Heart left ventricle (tissue), 16 donors: Measurements from ENCODE around the gene JMY. TPM values are rescaled to one million over a fixed set of nuclear protein-coding genes. Genes with fewer than 3 reads are reported as not detected.

Source experiments
- ATAC-seq, 4 donors: fragments of 200-7000 bp; cut with Tn5 transposase; one replicate each; pipeline ENCODE4 v1.9.1; 2020 to 2022; ENCODE audit warnings: moderate library complexity in 4 of 4, mild to moderate bottlenecking in 3 of 4, moderate number of reproducible peaks in 1 of 4
- DNase-seq, 5 donors: peaks; one replicate each; pipeline ENCODE4 v3.0.0-alpha.2; 2020
- H3K27ac ChIP-seq, 12 donors: fragments of 200-600 bp; sonication (generic) in 4 of 12; one replicate each; pipeline versions ENCODE4 v1.5.0 to v1.8.0; 2016 to 2022; ENCODE audit warnings: mild to moderate bottlenecking in 2 of 12
- H3K27me3 ChIP-seq, 9 donors: fragments of 200-600 bp; sonication (generic) in 2 of 9; one replicate each; pipeline versions ENCODE4 v1.5.1 to v1.8.0; 2016 to 2022; ENCODE audit warnings: mild to moderate bottlenecking in 3 of 9
- H3K36me3 ChIP-seq, 9 donors: fragments of 200-600 bp; sonication (generic) in 2 of 9; one replicate each; pipeline versions ENCODE4 v1.5.0 to v1.8.0; 2018 to 2022; ENCODE audit warnings: mild to moderate bottlenecking in 2 of 9
- H3K4me1 ChIP-seq, 12 donors: fragments of 200-600 bp; sonication (generic) in 4 of 12; one replicate each; pipeline versions ENCODE4 v1.5.0 to v1.8.0; 2016 to 2022; ENCODE audit warnings: mild to moderate bottlenecking in 3 of 12
- H3K4me3 ChIP-seq, 12 donors: fragments of 200-600 bp; sonication (generic) in 4 of 12; one replicate each; pipeline versions ENCODE4 v1.5.0 to v1.8.0; 2017 to 2022; ENCODE audit warnings: mild to moderate bottlenecking in 9 of 12, moderate library complexity in 4 of 12
- H3K9me3 ChIP-seq, 12 donors: fragments of 200-600 bp; sonication (generic) in 4 of 12; one replicate each; pipeline versions ENCODE4 v1.5.0 to v1.8.0; 2016 to 2022; ENCODE audit warnings: mild to moderate bottlenecking in 1 of 12
- POLR2A ChIP-seq, 2 donors: fragments of 450-650 bp; IDR thresholded peaks; one replicate each; pipeline ENCODE4 v1.6.1; 2017; ENCODE audit warnings: antibody characterized with exemption in 2 of 2, mild to moderate bottlenecking in 2 of 2, moderate library complexity in 2 of 2
- WGBS, 4 donors: extraction: QIAGEN DNeasy Blood & Tissue Kit in 2 of 4; methylation state at CpG; one replicate each; pipeline versions ENCODE4 v1.1.5 to v1.1.7; 2013 to 2018; 5-methylcytosine and 5-hydroxymethylcytosine counted together
- intact Hi-C, 10 donors: fragments of 100-400 bp; cut with DNase I; formaldehyde crosslinking; loops; one replicate each; pipeline versions ENCODE4 v1.11.1 to v1.14.2; 2022
- polyA plus RNA-seq, 2 donors: library from polyadenylated mRNA; stranded (reverse); fragments of 200-250 nt; gene quantifications; one replicate each; pipeline ENCODE4 v1.2.3, GENCODE V29; 2013
- total RNA-seq, 9 donors: library from RNA; depleted of rRNA in 2 of 9; stranded (reverse); fragments of >200 nt in 2 of 9; fragmentation: NEBNext Ultra II Directional in 3 of 9; extraction: Animal tissue kit (Norgen Biotek cat#: 25700) in 3 of 9; gene quantifications; one replicate each; pipeline versions ENCODE4 v1.1.0 to v1.2.4, GENCODE V29; 2016 to 2023
- TF ChIP-seq, protein P1 (sequence below), 12 donors: fragments of 200-600 bp; sonication (generic) in 4 of 12; IDR thresholded peaks; one replicate each; pipeline versions ENCODE4 v1.5.0 to v1.8.0; 2018 to 2022; ENCODE audit warnings: antibody characterized with exemption in 12 of 12, mild to moderate bottlenecking in 5 of 12
- donor health status: ischemic (EF 13 %, LVEDD 7.1; RV severe dilation, severe dysfunction).
- donor health status: healthy with polysubstance abuse.
- donor health status: DM: no; HTN: yes; CAD: no.
- donor health status: DM: no; HTN: no; CAD: no.
- donor health status: ischemic (EF 25% LVEDD 6.9; RV normal size, moderate dysfunction).
- donor health status: ischemic (EF 25% LVEDD 5.7; RV mildly dilated, moderate dysfunction).
- donor health status: healthy.
- donor health status: DM: yes; HTN: yes; CAD: no.
- donor health status: ischemic (EF 35%, LVEDD 5.7; RV mildly dilated, moderate dysfunction).
- donor health status: nonischemic (EF 11% LVEDD 7.7; RV severe dilation, severe dysfunction).
- donor health status: DM: yes; HTN: yes; CAD: no.
- donor health status: PGD.
- donor health status: ischemic (EF 29% LVEDD 5.4; RV normal size, mild dysfunction).
- donor health status: nonischemic (EF 23%, LVEDD 6.1; RV moderate dilation, normal function).

JMY gene
- total and polyA plus RNA-seq, 11 donors: 3.0 to 16.9 (median 11.3) TPM

DNA sequence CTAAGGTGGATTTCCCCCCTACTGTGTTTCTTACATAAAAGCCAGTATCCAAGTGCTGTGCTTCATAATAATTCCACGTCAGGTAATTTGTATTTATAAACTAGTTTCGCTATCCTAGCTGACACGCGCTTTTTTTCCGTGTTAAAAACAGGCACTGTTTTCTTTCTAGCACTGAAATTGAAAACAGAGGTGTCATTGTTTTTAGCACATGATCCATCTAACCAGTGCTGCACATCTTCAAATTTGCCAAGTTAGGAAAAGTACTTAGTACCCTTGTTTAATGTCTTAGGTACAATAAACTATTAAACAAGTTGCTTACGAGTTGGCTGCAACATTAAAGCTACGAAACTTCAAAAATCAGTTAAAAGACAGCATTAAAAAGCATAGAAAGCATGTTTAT is 49.9 kb downstream of the JMY start:
- no peak overlapping the region for H3K27ac ChIP-seq
- TF ChIP-seq POLR2A (IDR thresholded peaks at IDR 0.05): no peak
- DNase-seq (no peak), ATAC-seq (no peak)
- no peaks in the 10 kb centered on the region for H3K9me3 ChIP-seq
- no peaks in the 10 kb centered on the region for H3K27me3 ChIP-seq
- H3K4me1 ChIP-seq: peaks cover 0 to 6% (median 0%) of the 10 kb centered on the region in 12 donors
- H3K36me3 ChIP-seq: peaks cover 0 to 35% (median 8%) of the 10 kb centered on the region in 9 donors
- 94 to 97% (median 96%) methylated on average over 7 of the region's 7 CpGs for whole genome bisulfite sequencing, 4 donors
- intact Hi-C loops: no loop called here
- H3K4me3 ChIP-seq: no peak overlapping the region

DNA sequence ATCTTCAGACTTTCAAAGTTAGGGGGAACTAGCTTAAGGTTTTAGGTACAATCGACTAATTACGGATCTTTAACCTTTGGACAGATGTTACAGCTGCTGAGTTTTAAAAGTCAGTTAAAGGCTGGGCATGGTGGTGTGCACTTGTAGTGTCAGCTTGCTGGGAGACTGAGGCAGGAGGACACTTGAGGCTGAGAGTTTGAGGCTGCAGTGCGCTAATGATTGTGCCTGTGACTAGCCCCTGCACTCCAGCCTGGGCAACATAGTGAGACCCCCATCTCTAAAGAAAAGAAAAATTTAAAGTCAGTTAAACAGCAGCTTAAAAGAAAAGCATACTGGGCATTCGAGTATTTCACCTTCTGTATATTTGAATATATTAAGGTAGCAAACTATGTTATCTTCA is 51.4 kb downstream of the JMY start:
- Histone ChIP-seq H3K4me1 (peaks cover 0 to 6% (median 0%) of the 10 kb centered on the region in 12 donors), H3K27me3 (no peaks in the 10 kb centered on the region), H3K4me3 (no peak overlapping the region), H3K36me3 (peaks cover 0 to 45% (median 23%) of the 10 kb centered on the region in 9 donors), H3K9me3 (no peaks in the 10 kb centered on the region), H3K27ac (no peak overlapping the region)
- WGBS, 4 donors: 96 to 98% (median 97%) methylated on average over 4 of the region's 4 CpGs
- ATAC-seq (no peak), DNase-seq (no peak)
- intact Hi-C loops: no loop called here
- TF ChIP-seq, protein P1, sequence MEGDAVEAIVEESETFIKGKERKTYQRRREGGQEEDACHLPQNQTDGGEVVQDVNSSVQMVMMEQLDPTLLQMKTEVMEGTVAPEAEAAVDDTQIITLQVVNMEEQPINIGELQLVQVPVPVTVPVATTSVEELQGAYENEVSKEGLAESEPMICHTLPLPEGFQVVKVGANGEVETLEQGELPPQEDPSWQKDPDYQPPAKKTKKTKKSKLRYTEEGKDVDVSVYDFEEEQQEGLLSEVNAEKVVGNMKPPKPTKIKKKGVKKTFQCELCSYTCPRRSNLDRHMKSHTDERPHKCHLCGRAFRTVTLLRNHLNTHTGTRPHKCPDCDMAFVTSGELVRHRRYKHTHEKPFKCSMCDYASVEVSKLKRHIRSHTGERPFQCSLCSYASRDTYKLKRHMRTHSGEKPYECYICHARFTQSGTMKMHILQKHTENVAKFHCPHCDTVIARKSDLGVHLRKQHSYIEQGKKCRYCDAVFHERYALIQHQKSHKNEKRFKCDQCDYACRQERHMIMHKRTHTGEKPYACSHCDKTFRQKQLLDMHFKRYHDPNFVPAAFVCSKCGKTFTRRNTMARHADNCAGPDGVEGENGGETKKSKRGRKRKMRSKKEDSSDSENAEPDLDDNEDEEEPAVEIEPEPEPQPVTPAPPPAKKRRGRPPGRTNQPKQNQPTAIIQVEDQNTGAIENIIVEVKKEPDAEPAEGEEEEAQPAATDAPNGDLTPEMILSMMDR (IDR thresholded peaks at IDR 0.05): no peak
- TF ChIP-seq POLR2A (IDR thresholded peaks at IDR 0.05): no peak

DNA sequence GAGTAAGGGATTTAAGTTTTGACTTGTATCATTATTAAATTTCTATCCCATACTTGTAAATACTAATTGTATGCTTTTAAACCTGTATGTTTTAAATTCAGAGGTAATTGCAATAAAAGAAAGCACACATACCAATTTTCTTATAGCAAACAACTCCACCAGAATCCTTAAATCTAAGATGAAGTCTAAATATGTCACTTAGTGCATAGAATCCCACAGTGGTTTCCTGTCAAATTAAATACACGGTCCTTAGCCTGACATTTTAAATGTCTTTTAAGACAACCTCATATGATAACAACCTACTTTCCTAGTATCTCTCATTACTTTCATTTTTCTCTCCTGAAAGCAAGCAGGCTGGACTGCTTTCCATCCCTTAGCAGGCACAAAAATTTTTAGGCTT is 52.0 kb downstream of the JMY start:
- Histone ChIP-seq H3K27me3 (no peaks in the 10 kb centered on the region), H3K27ac (no peak overlapping the region), H3K4me3 (no peak overlapping the region), H3K4me1 (peaks cover 0 to 6% (median 0%) of the 10 kb centered on the region in 12 donors), H3K9me3 (no peaks in the 10 kb centered on the region), H3K36me3 (peaks cover 0 to 47% (median 24%) of the 10 kb centered on the region in 9 donors)
- intact Hi-C loops: no loop called here
- ATAC-seq: no peak
- TF ChIP-seq, protein P1 (IDR thresholded peaks at IDR 0.05): no peak
- no peak for TF ChIP-seq POLR2A (IDR thresholded peaks at IDR 0.05)
- WGBS, 4 donors: 61 to 65% (median 63%) methylated on average over 1 of the region's 1 CpG
- no peak for DNase-seq

DNA sequence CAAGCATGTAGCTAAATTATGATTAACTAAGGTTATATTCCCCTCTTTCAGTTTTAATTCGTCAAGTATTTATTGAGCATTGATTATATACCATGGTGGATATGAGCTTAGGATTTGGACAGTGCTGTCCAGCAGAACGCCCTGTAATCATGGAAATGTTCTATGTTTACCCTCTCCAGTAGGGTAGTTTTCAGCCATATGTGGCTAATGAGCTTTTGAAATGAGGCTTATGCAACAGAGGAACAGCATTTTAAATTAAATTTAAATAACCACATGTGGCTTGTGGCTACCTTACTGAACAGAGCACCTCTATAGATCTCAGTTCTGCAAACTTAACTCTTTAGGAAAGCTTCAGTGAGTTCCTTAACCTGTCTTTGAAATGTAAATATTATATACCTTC is 59.1 kb downstream of the JMY start:
- intact Hi-C loops: no loop called here
- no peak overlapping the region for H3K4me3 ChIP-seq
- DNase-seq (no peak), ATAC-seq (no peak)
- no peaks in the 10 kb centered on the region for H3K9me3 ChIP-seq
- peaks cover 0 to 49% (median 23%) of the 10 kb centered on the region in 9 donors for H3K36me3 ChIP-seq
- WGBS, 4 donors: 94 to 98% (median 96%) methylated on average over 2 of the region's 2 CpGs
- H3K27me3 ChIP-seq: no peaks in the 10 kb centered on the region
- TF ChIP-seq, protein P1 (IDR thresholded peaks at IDR 0.05): no peak
- TF ChIP-seq POLR2A (IDR thresholded peaks at IDR 0.05): no peak
- H3K4me1 ChIP-seq: peaks cover 0 to 12% (median 0%) of the 10 kb centered on the region in 12 donors
- no peak overlapping the region for H3K27ac ChIP-seq

DNA sequence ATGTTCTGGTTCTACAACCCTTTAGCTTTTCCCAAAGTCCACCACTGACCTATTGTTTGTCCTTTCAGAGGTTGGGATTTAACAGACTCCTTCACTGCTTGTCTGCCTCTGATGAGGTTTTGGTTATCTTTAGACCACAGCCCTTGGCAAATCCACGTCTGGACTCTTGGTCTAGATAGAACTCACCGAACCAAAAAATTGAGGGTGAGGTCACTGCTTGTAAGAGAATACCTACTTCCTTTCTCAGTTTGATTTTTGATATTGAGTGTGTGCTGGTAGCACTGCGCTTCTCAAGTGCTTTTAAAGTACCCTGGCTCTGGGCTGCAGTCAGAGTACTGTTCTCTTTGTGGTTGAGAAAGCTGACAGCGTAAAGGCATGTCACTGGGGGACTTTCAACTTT is 61.7 kb downstream of the JMY start:
- peaks cover 0 to 12% (median 0%) of the 10 kb centered on the region in 12 donors for H3K4me1 ChIP-seq
- no peak overlapping the region for H3K4me3 ChIP-seq
- intact Hi-C loops: loop anchor here in 1 of 10 donors (2.0 kb wide), 1 partner anchor 25 kb away; no protein-coding TSS in a partner anchor
- H3K27ac ChIP-seq: no peak overlapping the region
- no peaks in the 10 kb centered on the region for H3K9me3 ChIP-seq
- TF ChIP-seq, protein P1 (IDR thresholded peaks at IDR 0.05): no peak
- no peak for TF ChIP-seq POLR2A (IDR thresholded peaks at IDR 0.05)
- H3K36me3 ChIP-seq: peaks cover 2 to 49% (median 18%) of the 10 kb centered on the region in 9 donors
- ATAC-seq (peak; percentile 56 to 89 (median 77)), DNase-seq (no peak)
- 47 to 63% (median 51%) methylated on average over 4 of the region's 4 CpGs for WGBS, 4 donors
- H3K27me3 ChIP-seq: no peaks in the 10 kb centered on the region
